ENCODE results near the gene TTYH1.
"Not testable (repeated sequence)": the region's sequence is repeated elsewhere in the genome, so short reads cannot be mapped to it uniquely, and the experiment has no call there.

The TTYH1 gene

DNA sequence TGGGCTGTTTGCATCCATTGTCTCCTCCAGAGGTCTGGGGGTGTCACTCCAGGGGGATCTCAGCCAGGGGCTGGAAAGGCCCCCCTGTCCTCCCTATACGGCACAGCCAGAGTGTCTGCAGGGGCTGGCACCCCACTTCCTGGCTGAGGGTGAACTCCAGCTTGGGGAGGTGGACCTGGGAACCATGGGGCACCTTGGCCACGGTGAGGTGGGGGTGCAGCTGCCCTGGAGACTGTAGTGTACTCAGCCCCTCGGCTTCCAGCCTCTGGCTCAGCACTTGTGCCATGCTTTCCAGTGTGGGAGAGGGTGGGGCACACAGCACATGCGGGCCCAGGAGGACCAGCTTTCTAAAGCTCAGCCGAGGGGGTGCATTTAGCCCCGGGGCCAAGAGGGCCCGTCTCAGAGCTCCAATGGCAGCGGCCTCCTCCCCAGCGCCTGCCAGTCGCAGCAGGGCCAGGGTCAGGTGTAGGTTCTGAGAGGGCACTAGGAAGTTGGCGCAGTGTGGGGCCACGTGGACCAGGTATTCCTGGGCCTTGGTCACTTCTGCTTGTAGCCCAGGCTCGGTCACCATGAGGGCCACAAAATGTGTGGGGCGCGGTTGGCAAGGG lies 46.9 kb downstream of the TTYH1 start:
- DNase-seq, result no peak

- no peak for DNase-seq
These were observed 47.6 kb downstream of the TTYH1 start for GRCh38 chr19:54462655-54463530.

- DNase-seq, result peak; percentile 92
These were observed 48.3 kb downstream of the TTYH1 start, which contains the start of gene LENG9 for GRCh38 chr19:54463531-54464043. Gene LENG9 (minus strand): TSS chr19:54463778. CDS start chr19:54463526, 252 bp downstream.

DNA sequence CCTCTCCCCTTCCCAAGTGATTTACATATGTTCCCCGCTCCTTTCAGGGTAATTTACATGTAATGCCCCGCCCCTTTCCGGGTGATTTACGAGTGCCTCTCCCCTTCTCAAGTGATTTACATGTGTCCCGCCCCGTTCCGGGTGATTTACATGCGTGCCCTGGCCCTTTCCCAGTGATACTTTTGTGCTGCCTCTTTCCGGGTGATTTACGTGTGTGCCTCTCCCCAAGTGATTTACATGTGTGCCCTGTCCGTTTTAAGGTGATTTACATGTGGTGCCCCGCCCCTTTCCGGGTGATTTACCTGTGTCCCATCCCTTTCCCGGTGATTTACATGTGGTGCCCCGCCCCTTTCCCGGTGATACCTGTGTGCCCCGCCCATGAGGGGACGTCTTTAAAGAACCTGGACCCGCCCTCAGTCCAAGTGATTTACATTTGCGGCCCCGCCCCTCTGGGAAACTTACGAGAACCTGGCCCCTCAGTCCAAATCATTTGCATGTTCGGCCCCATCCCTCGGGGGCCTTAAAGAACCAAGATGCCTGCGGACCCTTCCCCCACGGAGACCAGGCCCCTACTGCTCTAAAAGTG lies 48.9 kb downstream of the TTYH1 start:
- peak; percentile 74 for DNase-seq

DNA sequence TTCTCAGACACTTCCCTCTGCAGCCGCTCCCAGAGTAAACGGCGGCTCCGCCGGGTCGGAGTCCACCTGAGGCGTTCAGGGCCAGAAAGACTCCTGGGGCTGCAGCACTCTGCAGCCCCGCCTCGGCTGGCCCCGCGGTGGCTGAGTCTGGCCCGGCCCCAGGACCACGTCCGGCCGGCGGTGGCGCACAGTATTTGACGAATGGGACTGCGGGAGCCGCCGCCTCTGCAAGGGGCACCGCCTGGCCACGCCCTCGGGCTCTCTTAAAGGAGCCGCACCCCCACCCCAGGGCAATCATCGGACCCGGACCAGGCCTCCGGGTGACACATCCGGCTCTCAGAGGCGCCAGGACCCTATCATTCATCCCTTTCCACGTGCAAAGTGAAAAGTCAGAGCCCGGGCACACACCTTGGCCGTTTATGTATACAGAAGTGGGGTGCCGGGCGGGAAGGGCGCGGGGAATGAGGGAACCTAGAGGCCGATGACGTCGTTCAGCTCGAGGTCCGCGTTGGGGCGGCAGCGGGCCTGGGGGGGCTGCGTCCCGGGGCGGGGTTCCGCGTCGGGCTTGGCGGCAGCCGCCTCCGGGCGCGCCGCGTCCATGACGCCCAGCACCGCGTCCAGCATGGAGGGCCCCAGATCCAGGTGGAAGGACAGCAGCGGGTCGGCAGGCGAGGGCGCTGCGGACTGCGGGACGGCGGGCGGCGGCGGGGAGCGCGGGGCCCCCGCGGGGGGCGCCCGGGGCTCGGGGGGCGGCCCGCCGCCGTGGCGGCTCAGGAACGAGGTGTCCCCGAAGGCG lies 49.6 kb downstream of the TTYH1 start:
- DNase-seq, result peak; percentile 50

DNA sequence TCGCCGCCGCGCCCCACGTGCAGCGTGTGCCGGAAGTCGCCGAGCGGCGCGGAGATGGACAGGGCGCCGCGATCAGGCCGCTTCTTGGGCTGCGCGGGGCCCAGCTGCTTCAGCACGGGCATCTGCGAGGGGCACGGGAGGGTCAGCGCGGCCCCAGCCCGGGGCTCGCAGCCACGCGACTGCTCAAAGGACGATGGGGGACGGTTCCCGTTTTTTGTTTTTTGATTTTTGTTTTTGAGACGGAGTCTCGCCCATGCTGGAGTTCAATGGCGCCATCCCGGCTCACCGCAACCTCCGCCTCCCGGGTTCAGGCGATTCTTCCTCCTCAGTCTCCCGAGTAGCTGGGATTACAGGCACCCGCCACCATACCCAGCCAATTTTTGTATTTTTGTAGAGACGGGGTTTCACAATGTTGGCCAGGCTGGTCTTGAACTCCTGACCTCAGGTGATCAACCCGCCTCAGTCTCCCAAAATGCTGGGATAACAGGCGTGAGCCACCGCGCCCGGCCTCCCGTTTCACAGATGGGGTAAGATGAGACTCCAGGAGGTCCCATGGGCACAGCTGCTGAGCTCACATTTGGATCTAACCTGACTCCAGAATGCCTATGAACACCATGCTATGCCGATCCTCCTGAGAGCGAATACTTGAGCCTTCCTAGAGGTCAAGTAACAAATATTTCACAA lies 50.3 kb downstream of the TTYH1 start:
- DNase-seq, result no peak

DNA sequence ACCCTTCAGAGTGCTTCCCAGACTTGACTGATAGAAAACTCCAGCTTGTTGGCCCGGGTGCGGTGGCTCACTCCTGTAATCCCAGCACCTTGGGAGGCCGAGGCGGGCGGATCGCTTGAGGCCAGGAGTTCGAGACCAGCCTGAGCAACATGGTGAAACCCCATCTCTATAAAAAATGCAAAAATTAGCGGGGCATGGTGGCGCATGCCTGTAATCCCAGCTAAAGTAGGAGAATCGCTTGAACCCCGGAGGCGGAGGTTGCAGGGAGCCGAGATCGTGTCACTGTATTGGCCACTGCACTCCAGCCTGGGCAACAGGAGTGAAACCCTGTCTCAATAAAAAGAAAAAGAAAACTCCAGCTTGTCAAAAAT lies 50.8 kb downstream of the TTYH1 start:
- not testable (repeated sequence) for DNase-seq

- DNase-seq, result no peak
These were observed 54.3 kb downstream of the TTYH1 start for GRCh38 chr19:54469496-54469934.

DNA sequence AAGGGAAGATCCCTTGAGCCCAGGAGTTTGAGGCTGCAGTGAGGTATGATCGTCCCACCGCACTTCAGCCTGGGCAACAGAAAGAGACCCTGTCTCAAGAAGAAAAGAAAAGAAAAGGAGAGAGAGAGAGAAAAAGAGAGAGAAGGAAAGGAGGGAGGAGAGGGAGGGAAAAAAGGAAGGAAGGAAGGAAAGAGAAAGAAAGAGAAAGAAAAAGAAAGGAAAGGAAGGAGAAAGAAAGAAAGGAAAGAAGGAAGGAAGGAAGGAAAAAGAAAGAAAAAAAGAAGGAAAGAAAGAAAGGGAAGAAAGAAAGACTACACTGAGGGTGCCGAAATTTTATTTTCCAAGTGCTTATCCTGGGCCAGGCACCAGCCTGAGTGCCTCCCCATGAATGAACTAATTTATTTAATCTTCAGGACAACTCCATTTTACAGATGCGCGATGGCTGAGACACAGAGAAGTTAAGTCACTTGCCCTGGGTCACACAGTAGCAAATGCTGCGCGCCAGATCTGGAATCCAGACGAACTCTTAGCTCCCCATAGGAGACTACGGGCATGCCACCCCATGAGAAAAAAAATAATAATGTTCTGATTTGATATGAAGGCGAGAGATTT lies 55.1 kb downstream of the TTYH1 start:
- DNase-seq, result no peak

- DNase-seq, result no peak
These were observed 55.9 kb downstream of the TTYH1 start for GRCh38 chr19:54470991-54471782.

GRCh38 chr19:54473071-54473891 lies 58.0 kb downstream of the TTYH1 start, which contains the start of gene CDC42EP5:
Gene CDC42EP5 (minus strand): TSS chr19:54473296. CDS start chr19:54465547, 7,749 bp downstream.
- no peak for DNase-seq

GRCh38 chr19:54473892-54474372 lies 58.7 kb downstream of the TTYH1 start:
- no peak for DNase-seq

- no peak for DNase-seq
These were observed 60.4 kb downstream of the TTYH1 start for GRCh38 chr19:54475706-54476105.

DNA sequence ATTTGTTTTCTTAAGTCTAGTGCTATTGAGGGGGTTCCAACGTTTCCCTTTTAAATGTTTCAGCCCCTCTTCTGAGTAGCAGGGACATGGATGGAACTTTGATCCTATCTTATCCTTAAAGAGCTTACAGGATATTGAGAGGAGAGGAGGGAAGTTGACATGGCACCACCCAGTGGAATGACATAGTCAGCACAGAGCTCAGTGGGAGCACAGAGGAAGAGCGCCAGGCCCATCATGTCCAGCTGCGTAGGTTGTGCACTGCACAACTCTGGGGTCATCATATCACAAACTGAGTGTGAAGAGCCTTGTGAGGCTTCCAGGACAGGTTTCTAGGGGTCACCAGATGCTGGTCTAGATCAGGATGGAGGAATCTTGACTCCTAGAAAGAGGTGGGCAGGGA lies 62.4 kb downstream of the TTYH1 start:
- DNase-seq, result peak; percentile 5

GRCh38 chr19:54478677-54479266 lies 63.5 kb downstream of the TTYH1 start:
- DNase-seq, result peak; percentile 38

DNA sequence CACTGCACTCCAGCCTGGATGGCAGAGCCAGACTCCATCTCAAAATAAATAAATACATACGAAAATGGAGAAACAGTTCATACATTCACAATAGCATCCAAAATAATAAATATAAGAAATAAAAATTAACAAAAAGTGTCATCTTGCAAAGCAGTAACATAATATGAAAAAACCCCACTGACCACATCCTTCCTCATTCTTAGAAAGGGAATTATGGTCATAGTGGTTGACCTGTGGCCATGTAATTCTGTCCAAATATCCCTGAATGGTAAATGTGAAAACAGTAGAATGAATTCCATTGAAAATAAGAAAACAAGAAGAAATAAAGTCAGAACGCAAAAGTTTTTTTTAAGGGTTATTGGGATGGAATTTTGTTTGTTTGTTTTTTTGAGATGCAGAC lies 64.8 kb downstream of the TTYH1 start:
- DNase-seq, result no peak

DNA sequence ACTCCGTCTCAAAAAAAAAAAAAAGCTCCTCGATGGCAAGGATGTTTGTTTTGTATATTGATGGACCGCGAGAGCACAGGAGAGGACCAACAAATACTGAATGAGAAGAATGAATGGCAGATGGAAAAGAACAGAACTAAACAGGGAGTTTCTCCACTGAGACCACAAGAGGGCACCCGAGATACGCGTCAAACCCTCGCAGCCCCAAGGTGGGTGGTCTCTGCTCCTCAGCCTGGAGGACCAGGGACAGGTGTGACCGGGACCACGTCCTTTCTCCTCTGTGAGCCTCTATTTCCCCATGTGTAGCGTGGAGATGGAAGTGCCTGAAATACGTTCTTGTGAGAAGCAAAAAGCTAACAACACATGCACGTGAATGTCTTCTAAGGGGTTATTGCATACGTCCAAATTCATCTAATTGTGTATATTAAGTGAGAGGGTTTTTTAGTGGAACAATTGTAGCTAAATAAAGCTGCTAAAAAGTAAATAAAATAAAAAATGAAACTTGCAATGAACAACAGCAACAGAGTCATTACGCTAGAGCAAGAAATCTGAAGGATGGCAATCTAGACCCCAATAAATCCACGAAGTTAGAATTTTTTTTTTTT lies 66.2 kb downstream of the TTYH1 start:
- peak; percentile 35 for DNase-seq

- DNase-seq, result no peak
These were observed 67.6 kb downstream of the TTYH1 start for GRCh38 chr19:54482889-54483288.

- no peak for DNase-seq
These were observed 69.2 kb downstream of the TTYH1 start for GRCh38 chr19:54484451-54484850.

All from COR-L47 (cell line).